NCI-H128 (cell line): ENCODE data around the gene MAT2B.
A peak's percentile ranks its signal among the peaks of the same experiment; 100 is the strongest.

Experiments
- DNase-seq: peaks from one replicate; lab custom pipeline; 2025; ENCODE audit not compliant: unreplicated experiment; lab: John Stamatoyannopoulos, UW

The MAT2B gene

GRCh38 chr5:163505368-163506094 is at the start of gene MAT2B:
Gene MAT2B (plus strand): TSS chr5:163505619. CDS start chr5:163505687, 68 bp downstream.
- DNase-seq: peak; percentile 78

GRCh38 chr5:163456029-163456589 is 49.3 kb upstream of the MAT2B start:
- DNase-seq: no peak

GRCh38 chr5:163456840-163457239 is 48.6 kb upstream of the MAT2B start:
- DNase-seq: no peak

GRCh38 chr5:163458778-163459385 is 46.5 kb upstream of the MAT2B start:
- DNase-seq: no peak

- DNase-seq: no peak
These were observed 46.0 kb upstream of the MAT2B start for GRCh38 chr5:163459462-163459818.

GRCh38 chr5:163459819-163460561 is 45.4 kb upstream of the MAT2B start, which contains the start of gene NUDCD2:
Gene NUDCD2 (minus strand): TSS chr5:163460102. CDS start chr5:163460050, 52 bp downstream.
- DNase-seq: peak; percentile 94

- DNase-seq: no peak
These were observed 44.8 kb upstream of the MAT2B start, which contains the start of gene HMMR for GRCh38 chr5:163460562-163461171. Gene HMMR (plus strand): TSS chr5:163460632. CDS start chr5:163460693, 61 bp downstream.

GRCh38 chr5:163463063-163463435 is 42.4 kb upstream of the MAT2B start:
- DNase-seq: no peak

GRCh38 chr5:163467682-163468081 is 37.7 kb upstream of the MAT2B start:
- DNase-seq: no peak

- DNase-seq: no peak
These were observed 31.7 kb upstream of the MAT2B start for GRCh38 chr5:163473635-163474243.

GRCh38 chr5:163475411-163475810 is 30.0 kb upstream of the MAT2B start:
- no peak for DNase-seq

GRCh38 chr5:163478126-163478981 is 27.1 kb upstream of the MAT2B start:
- no peak for DNase-seq

GRCh38 chr5:163478982-163479271 is 26.5 kb upstream of the MAT2B start:
- DNase-seq: no peak

- DNase-seq: no peak
These were observed 16.2 kb upstream of the MAT2B start for GRCh38 chr5:163489055-163489744.

GRCh38 chr5:163489745-163490075 is 15.7 kb upstream of the MAT2B start:
- no peak for DNase-seq

GRCh38 chr5:163496286-163496685 is 9.1 kb upstream of the MAT2B start:
- no peak for DNase-seq

GRCh38 chr5:163497315-163497714 is 8.1 kb upstream of the MAT2B start:
- DNase-seq: no peak

GRCh38 chr5:163498886-163499285 is 6.5 kb upstream of the MAT2B start:
- no peak for DNase-seq

GRCh38 chr5:163502521-163502920 is 2.9 kb upstream of the MAT2B start:
- DNase-seq: no peak
